Upper lobe of left lung (tissue), 4 donors: ENCODE measurements around the gene CNOT11.

Experiments used
- POLR2A ChIP-seq, 4 donors: fragments of 450-650 bp; IDR thresholded peaks; one replicate each; pipeline ENCODE4 v1.5.1; 2016 to 2017; ENCODE audit warnings: antibody characterized with exemption in 4 of 4, mild to moderate bottlenecking in 2 of 4
- POLR2AphosphoS5 ChIP-seq, 2 donors: sonication (generic); formaldehyde crosslinking; IDR thresholded peaks; one replicate each; pipeline ENCODE4 v1.5.1; 2017; ENCODE audit warnings: antibody characterized with exemption in 2 of 2
- TF ChIP-seq, protein P1 (sequence below), 6 experiments: fragments of 450-650 bp in 4 of 6; fragments of 200-600 bp in 2 of 6; sonication (generic) in 2 of 6; IDR thresholded peaks; one replicate each; pipeline ENCODE4 v1.5.1; 2016 to 2019; ENCODE audit warnings: antibody characterized with exemption in 6 of 6

GRCh38 chr2:101282980-101283379, 30.3 kb downstream of the CNOT11 start:
- TF ChIP-seq POLR2AphosphoS5 (IDR thresholded peaks at IDR 0.05) (no peak), POLR2A (IDR thresholded peaks at IDR 0.05) (no peak)
- TF ChIP-seq, protein P1, sequence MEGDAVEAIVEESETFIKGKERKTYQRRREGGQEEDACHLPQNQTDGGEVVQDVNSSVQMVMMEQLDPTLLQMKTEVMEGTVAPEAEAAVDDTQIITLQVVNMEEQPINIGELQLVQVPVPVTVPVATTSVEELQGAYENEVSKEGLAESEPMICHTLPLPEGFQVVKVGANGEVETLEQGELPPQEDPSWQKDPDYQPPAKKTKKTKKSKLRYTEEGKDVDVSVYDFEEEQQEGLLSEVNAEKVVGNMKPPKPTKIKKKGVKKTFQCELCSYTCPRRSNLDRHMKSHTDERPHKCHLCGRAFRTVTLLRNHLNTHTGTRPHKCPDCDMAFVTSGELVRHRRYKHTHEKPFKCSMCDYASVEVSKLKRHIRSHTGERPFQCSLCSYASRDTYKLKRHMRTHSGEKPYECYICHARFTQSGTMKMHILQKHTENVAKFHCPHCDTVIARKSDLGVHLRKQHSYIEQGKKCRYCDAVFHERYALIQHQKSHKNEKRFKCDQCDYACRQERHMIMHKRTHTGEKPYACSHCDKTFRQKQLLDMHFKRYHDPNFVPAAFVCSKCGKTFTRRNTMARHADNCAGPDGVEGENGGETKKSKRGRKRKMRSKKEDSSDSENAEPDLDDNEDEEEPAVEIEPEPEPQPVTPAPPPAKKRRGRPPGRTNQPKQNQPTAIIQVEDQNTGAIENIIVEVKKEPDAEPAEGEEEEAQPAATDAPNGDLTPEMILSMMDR (IDR thresholded peaks at IDR 0.05), result no peak
